Measurements from ENCODE around the gene ZNF839. TPM values are rescaled to one million over a fixed set of nuclear protein-coding genes. Genes with fewer than 3 reads are reported as not detected.

The ZNF839 gene
- total RNA-seq, 6 experiments from 2014 or later, result 3.6 to 8.7 (median 5.9) TPM

DNA sequence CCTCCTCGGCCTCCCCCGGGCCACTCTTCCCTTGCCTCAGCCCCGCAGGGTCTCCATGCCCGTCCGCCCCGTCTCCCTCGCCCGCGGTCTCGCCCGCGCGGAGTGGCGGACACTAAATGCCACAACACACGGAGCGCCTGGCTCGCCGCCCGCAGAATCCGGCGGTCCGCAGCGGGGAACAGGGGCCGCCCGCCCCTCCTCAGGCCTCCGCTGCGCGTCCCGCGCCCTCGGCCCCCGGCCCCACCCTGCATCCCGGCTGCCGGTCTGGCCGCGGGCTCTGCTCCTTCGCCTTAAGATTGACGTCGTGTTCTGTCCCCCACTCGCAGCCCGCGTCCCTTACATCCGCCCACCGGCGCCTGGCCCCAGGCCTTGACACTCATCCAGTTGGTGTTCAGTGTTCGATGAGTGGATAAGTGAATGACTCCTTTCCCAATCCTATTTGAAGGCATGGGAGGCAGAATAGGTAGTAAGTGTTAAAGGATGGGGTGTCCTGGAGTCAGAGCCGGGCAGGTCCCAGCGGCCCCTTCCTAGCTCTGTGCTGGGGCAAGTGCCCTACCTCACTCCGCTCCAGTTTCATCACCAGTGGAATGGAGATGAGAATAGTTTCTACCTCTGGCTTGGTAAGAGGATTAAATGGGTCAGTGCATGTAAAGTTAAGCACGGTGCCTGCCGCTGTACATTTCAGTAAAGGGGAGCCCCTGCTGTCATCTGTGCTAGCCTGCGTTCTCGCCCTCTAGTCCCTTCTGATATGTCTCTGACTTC is 43.8 kb downstream of the ZNF839 start:
- WGBS (ENCODE audit: insufficient coverage, low coverage, low lambda C conversion rate, missing lambda C conversion rate), result 3% methylated on average over 16 of the region's 53 CpGs
- intact Hi-C loops (cut with DNase I), result no loop called here
- no peak for DNase-seq

DNA sequence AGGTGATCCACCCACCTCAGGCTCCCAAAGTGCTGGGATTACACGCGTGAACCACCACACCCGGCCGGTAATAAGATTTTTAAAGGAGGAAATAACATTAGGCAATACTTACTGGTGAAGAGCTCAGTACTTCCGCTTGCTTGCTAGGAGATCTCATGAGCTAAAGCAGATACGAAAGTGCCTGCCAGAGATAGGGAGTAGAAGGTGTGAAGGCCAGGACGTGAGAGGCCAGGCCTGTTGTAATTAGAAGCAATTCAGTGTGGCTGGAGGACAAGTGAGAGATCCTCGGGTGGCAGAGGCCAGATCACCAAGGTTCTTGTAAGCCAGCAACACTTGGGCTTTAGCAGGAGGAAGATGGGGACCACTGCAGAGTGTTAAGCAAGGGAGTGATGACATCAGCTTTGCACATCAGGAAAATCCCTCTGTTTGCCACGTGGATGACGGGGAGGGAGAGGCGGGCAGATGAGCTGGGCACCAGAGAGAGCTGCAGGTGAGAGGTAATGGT is 50.8 kb downstream of the ZNF839 start:
- TF ChIP-seq POLR2A (IDR thresholded peaks at IDR 0.05), result no peak
- TF ChIP-seq, protein P1, sequence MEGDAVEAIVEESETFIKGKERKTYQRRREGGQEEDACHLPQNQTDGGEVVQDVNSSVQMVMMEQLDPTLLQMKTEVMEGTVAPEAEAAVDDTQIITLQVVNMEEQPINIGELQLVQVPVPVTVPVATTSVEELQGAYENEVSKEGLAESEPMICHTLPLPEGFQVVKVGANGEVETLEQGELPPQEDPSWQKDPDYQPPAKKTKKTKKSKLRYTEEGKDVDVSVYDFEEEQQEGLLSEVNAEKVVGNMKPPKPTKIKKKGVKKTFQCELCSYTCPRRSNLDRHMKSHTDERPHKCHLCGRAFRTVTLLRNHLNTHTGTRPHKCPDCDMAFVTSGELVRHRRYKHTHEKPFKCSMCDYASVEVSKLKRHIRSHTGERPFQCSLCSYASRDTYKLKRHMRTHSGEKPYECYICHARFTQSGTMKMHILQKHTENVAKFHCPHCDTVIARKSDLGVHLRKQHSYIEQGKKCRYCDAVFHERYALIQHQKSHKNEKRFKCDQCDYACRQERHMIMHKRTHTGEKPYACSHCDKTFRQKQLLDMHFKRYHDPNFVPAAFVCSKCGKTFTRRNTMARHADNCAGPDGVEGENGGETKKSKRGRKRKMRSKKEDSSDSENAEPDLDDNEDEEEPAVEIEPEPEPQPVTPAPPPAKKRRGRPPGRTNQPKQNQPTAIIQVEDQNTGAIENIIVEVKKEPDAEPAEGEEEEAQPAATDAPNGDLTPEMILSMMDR (IDR thresholded peaks at IDR 0.05), result no peak
- ATAC-seq (peak; percentile 46 to 61 (median 50)), DNase-seq (no peak)
- intact Hi-C loops (cut with DNase I), result no loop called here
- 57% methylated on average over 11 of the region's 11 CpGs for WGBS (ENCODE audit: insufficient coverage, low coverage, low lambda C conversion rate, missing lambda C conversion rate)
- no peaks in the 10 kb centered on the region for H3K36me3 ChIP-seq
- no peak overlapping the region for H3K4me3 ChIP-seq
- H3K27me3 ChIP-seq, result no peaks in the 10 kb centered on the region
- no peaks in the 10 kb centered on the region for H3K4me1 ChIP-seq
- no peaks in the 10 kb centered on the region for H3K9me3 ChIP-seq
- no peak overlapping the region for H3K27ac ChIP-seq

More for the DNA sequence above, 43.8 kb downstream of the ZNF839 start:
- Histone ChIP-seq H3K27me3 (no peaks in the 10 kb centered on the region), H3K9me3 (no peaks in the 10 kb centered on the region), H3K27ac (peak overlapping the region; percentile 69 to 81 (median 79)), H3K36me3 (peaks cover 0 to 8% (median 3%) of the 10 kb centered on the region in 4 donors), H3K4me3 (peak overlapping the region; percentile 80 to 94 (median 93)), H3K4me1 (peaks cover 0 to 19% (median 4%) of the 10 kb centered on the region in 4 donors)
- no peak for TF ChIP-seq POLR2A (IDR thresholded peaks at IDR 0.05)
- TF ChIP-seq, protein P1 (IDR thresholded peaks at IDR 0.05), result no peak
- ATAC-seq, result peak; percentile 15 to 38 (median 29)

DNA sequence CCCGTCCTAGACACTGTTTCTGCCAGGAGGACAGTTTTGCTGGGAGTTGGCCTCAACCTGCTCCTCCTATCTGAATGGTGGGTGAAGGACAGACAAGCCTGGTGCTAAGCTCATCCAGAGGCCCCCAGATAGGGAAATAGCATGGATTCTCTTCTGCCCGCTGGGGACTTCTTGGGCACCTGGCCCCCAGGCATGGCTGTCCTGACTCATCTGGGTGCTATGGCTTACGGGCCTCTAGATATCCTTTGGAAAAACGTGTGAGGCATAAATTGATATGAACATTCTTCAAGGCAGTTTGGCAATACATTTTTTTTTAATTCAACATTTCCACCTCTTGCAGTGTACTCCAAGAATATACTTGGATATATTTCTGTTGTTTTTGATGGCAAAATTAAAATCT is 51.8 kb downstream of the ZNF839 start:
- Histone ChIP-seq H3K27ac (no peak overlapping the region), H3K36me3 (no peaks in the 10 kb centered on the region), H3K4me1 (peaks cover 0 to 7% (median 0%) of the 10 kb centered on the region in 4 donors), H3K9me3 (no peaks in the 10 kb centered on the region), H3K4me3 (no peak overlapping the region), H3K27me3 (no peaks in the 10 kb centered on the region)
- DNase-seq (no peak), ATAC-seq (no peak)
- intact Hi-C loops (cut with DNase I), result no loop called here
- WGBS (ENCODE audit: insufficient coverage, low coverage, low lambda C conversion rate, missing lambda C conversion rate), result 85% methylated on average over 2 of the region's 4 CpGs
- TF ChIP-seq POLR2A (IDR thresholded peaks at IDR 0.05), result no peak
- TF ChIP-seq, protein P1 (IDR thresholded peaks at IDR 0.05), result no peak

DNA sequence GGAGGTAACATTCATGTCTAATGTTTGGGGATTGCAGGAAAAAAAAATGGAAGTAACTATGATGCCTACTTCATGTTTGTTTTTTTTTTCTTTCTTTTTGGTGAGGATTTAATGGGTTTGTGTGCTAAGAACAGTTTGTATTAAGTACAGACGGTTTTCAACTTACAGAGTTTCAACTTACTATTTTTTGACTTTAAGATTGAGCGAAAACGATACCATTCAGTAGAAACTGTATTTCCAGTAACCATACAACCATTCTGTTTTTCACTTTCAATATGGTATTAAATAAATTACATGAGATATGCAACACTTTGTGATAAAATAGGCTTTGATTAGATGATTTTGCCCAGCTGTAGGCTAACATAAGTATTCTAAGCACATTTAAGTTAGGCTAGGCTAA is 53.6 kb downstream of the ZNF839 start:
- Histone ChIP-seq H3K27ac (no peak overlapping the region), H3K4me3 (no peak overlapping the region), H3K27me3 (no peaks in the 10 kb centered on the region), H3K36me3 (peaks cover 0 to under 1% (median 0%) of the 10 kb centered on the region in 4 donors), H3K9me3 (no peaks in the 10 kb centered on the region), H3K4me1 (peaks cover 0 to 9% (median 0%) of the 10 kb centered on the region in 4 donors)
- 82% methylated on average over 3 of the region's 3 CpGs for WGBS (ENCODE audit: insufficient coverage, low coverage, low lambda C conversion rate, missing lambda C conversion rate)
- DNase-seq (no peak), ATAC-seq (no peak)
- no peak for TF ChIP-seq POLR2A (IDR thresholded peaks at IDR 0.05)
- TF ChIP-seq, protein P1 (IDR thresholded peaks at IDR 0.05), result no peak
- intact Hi-C loops (cut with DNase I), result no loop called here
